ENCODE data around the gene COMMD6. TPM values are rescaled to one million over a fixed set of nuclear protein-coding genes. Genes with fewer than 3 reads are reported as not detected.
A peak's percentile ranks its signal among the peaks of the same experiment; 100 is the strongest.

COMMD6 gene
- total and polyA plus RNA-seq, 12 donors = 60.7 to 599 (median 317) TPM

DNA sequence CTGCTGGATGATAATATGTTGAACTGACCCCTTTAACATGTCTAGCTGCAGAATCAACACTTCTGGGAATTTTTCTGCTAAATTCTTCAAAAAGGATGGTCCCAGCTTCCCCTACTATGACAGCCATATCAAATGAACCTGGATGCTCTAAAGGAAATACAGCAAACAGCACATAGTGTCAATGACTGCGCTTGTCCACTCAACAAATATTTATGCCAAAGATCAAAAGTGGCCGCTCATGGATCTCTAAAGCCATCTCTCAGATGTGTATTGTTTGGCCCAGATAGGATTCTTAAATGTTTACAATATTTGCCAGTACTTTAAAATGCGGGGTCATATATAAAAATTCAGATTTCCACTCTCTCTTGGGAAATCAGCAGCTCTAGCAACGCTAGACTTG is 59.0 kb downstream of the COMMD6 start:
- 52 to 69% (median 63%) methylated on average over 4 of the region's 4 CpGs for WGBS, 4 donors
- TF ChIP-seq, protein P1, sequence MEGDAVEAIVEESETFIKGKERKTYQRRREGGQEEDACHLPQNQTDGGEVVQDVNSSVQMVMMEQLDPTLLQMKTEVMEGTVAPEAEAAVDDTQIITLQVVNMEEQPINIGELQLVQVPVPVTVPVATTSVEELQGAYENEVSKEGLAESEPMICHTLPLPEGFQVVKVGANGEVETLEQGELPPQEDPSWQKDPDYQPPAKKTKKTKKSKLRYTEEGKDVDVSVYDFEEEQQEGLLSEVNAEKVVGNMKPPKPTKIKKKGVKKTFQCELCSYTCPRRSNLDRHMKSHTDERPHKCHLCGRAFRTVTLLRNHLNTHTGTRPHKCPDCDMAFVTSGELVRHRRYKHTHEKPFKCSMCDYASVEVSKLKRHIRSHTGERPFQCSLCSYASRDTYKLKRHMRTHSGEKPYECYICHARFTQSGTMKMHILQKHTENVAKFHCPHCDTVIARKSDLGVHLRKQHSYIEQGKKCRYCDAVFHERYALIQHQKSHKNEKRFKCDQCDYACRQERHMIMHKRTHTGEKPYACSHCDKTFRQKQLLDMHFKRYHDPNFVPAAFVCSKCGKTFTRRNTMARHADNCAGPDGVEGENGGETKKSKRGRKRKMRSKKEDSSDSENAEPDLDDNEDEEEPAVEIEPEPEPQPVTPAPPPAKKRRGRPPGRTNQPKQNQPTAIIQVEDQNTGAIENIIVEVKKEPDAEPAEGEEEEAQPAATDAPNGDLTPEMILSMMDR (IDR thresholded peaks at IDR 0.05) = no peak
- TF ChIP-seq POLR2A (IDR thresholded peaks at IDR 0.05) = no peak
- H3K27me3 ChIP-seq = no peaks in the 10 kb centered on the region
- peak overlapping the region in 1 of 5 donors; percentile 7 for H3K27ac ChIP-seq
- no peak for DNase-seq
- peaks cover 3 to 14% of the 10 kb centered on the region in 2 donors for H3K4me1 ChIP-seq (replicated peaks in 1 of 2)
- peak overlapping the region in 2 of 4 donors; percentile 6 to 88 for H3K4me3 ChIP-seq
- H3K9me3 ChIP-seq (replicated peaks in 1 of 3) = no peaks in the 10 kb centered on the region
- intact Hi-C loops (cut with DNase I) = loop anchor here in 1 of 2 donors (10.0 kb wide), 1 partner anchor 114 kb away; no protein-coding TSS in a partner anchor
- no peaks in the 10 kb centered on the region for H3K36me3 ChIP-seq (replicated peaks in 1 of 2)

Other genes starting within 250 kb of the COMMD6 start
- 100 to 1,000 TPM in 8 of 9 donors, 10 to 100 TPM in 1; 59.2 to 324 (median 236) TPM for gene TBC1D4, start 55.7 kb downstream of the COMMD6 start, total RNA-seq
- 100 to 1,000 TPM in 1 of 3 donors, 10 to 100 TPM in 2; 41.6 to 110 (median 88.4) TPM for gene TBC1D4, start 55.7 kb downstream of the COMMD6 start, polyA plus RNA-seq
- gene UCHL3, start 11.9 kb upstream of the COMMD6 start, total RNA-seq = 100 to 1,000 TPM in 1 of 9 donors, 10 to 100 TPM in 8; 35.0 to 109 (median 68.7) TPM
- 100 to 1,000 TPM in 1 of 3 donors, 10 to 100 TPM in 2; 33.5 to 183 (median 42.4) TPM for gene UCHL3, start 11.9 kb upstream of the COMMD6 start, polyA plus RNA-seq
- gene LMO7, start 98.5 kb upstream of the COMMD6 start, total RNA-seq = 10 to 100 TPM in 6 of 9 donors, 1 to 10 TPM in 3; 7.4 to 39.7 (median 12.6) TPM
- gene LMO7, start 98.5 kb upstream of the COMMD6 start, polyA plus RNA-seq = 10 to 100 TPM in 2 of 3 donors, 1 to 10 TPM in 1; 9.9 to 11.7 (median 11.1) TPM

Data from adrenal gland (tissue), 12 donors.